GM12874 (cell line): ENCODE results near the gene CD80.

ENCODE experiments used
- CTCF ChIP-seq: IDR thresholded peaks from 2 replicates; pipeline ENCODE4 v1.5.1; 2011; ENCODE audit warnings: low read depth, mild to moderate bottlenecking, control low read depth, low read length, moderate library complexity; ENCODE audit not compliant: insufficient read depth

Gene CD80

GRCh38 chr3:119589102-119589773 lies 29.8 kb upstream of the CD80 start:
- TF ChIP-seq CTCF = no peak

GRCh38 chr3:119588112-119588511 lies 28.7 kb upstream of the CD80 start:
- no peak for TF ChIP-seq CTCF

- TF ChIP-seq CTCF = no peak
These were observed 27.3 kb upstream of the CD80 start for GRCh38 chr3:119586733-119587172.

- TF ChIP-seq CTCF = no peak
These were observed 26.6 kb upstream of the CD80 start for GRCh38 chr3:119585856-119586570.

DNA sequence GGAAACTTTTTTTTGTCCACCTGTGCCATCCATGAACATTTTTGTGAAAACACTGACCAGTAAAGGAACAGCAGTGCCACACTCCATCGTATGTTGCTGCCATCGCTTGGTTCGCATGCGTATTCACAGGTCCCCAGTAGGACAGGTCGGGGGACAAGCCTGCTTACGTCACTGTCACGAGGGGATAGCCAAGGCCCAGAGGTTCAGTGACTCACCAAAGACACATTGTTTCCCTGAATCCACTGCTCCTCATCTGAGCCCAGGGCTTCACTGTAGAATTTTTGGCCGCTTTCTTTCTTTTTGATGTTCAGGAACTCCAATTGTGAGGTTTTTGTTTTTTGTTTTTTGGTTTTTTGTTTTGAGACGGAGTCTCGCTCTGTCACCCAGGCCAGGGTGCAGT lies 25.8 kb upstream of the CD80 start:
- no peak for TF ChIP-seq CTCF

DNA sequence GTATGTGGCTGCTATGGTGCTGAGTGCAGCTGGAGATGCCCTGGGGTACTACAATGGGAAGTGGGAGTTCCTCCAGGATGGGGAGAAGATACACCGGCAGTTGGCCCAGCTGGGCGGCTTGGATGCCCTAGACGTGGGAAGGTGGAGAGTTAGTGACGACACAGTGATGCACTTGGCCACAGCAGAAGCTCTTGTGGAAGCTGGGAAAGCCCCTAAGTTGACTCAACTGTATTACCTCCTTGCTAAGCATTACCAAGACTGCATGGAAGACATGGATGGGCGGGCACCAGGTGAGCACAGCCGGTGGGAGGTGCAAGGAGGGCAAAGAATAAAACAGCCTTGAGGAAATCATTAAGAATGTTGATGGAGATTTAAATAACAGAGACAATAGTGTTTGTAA lies 22.8 kb upstream of the CD80 start:
- no peak for TF ChIP-seq CTCF

GRCh38 chr3:119580067-119580760 lies 20.8 kb upstream of the CD80 start:
- TF ChIP-seq CTCF = no peak
